BE2C (cell line): ENCODE measurements around the gene UQCR11.

Experiments
- DNase-seq: peaks from one replicate; pipeline ENCODE4 v3.0.0-alpha.2; 2020
- H3K27me3 ChIP-seq: fragments of 250-450 bp; sonication (Bioruptor Pico); 2 replicates; pipeline ENCODE4 v1.5.1; 2020; ENCODE audit warnings: mild to moderate bottlenecking
- H3K36me3 ChIP-seq: fragments of 250-450 bp; sonication (Bioruptor Pico); 2 replicates; pipeline ENCODE4 v1.5.1; 2020; ENCODE audit warnings: mild to moderate bottlenecking
- H3K4me1 ChIP-seq: fragments of 250-450 bp; sonication (Bioruptor Pico); 2 replicates; pipeline ENCODE4 v1.5.1; 2020
- H3K4me3 ChIP-seq: 2 replicates; pipeline ENCODE4 v1.5.1; 2011; ENCODE audit warnings: low read depth, low read length
- H3K9me3 ChIP-seq: fragments of 250-450 bp; sonication (Bioruptor Pico); 2 replicates; pipeline ENCODE4 v1.5.1; 2020
- TF ChIP-seq, protein P1 (sequence below): IDR thresholded peaks from 2 replicates; pipeline ENCODE4 v1.5.1; 2012; ENCODE audit warnings: mild to moderate bottlenecking, low read depth, low read length

UQCR11 gene

DNA sequence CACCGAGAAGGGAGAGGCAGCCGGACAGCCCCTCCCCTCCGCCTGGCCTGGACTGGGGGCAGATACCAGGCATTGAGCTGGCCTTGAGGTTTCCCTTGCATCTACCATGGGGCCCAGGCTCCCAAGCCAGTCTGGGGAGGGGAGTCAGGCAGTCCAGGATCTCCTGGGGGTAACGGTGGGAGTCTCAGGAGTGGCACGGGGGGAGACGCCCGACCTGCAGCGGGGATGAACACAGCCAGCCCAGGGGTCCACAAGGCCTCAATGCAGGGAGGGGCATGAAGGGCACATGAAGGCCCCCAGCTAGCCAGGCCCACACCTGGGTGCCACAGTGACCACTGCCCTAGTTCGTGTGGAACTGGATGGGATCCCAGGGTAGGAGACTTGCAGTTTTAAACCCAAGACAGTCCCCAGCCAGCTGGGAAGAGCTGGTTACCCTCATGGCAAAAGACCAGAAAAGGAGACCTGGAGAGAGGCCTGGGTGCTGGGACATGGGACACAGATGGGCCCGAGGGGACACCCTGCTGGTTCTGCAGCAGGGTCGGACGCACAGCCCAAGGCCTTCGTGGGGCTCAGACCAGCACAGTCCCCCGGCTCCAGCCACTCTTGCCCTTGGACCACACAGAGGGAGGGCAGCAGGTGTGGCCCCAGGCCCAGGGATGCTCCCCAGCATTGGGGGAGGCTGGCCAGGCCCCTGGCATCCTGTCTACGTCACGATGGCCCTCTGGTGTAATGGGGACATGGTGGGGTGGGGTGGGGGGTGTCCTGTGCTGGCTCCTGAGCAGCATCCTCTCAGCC is 4.6 kb upstream of the UQCR11 start:
- H3K27me3 ChIP-seq, result no peaks in the 10 kb centered on the region
- H3K36me3 ChIP-seq, result peaks cover 29% of the 10 kb centered on the region
- DNase-seq, result no peak
- H3K9me3 ChIP-seq, result no peaks in the 10 kb centered on the region
- TF ChIP-seq, protein P1, sequence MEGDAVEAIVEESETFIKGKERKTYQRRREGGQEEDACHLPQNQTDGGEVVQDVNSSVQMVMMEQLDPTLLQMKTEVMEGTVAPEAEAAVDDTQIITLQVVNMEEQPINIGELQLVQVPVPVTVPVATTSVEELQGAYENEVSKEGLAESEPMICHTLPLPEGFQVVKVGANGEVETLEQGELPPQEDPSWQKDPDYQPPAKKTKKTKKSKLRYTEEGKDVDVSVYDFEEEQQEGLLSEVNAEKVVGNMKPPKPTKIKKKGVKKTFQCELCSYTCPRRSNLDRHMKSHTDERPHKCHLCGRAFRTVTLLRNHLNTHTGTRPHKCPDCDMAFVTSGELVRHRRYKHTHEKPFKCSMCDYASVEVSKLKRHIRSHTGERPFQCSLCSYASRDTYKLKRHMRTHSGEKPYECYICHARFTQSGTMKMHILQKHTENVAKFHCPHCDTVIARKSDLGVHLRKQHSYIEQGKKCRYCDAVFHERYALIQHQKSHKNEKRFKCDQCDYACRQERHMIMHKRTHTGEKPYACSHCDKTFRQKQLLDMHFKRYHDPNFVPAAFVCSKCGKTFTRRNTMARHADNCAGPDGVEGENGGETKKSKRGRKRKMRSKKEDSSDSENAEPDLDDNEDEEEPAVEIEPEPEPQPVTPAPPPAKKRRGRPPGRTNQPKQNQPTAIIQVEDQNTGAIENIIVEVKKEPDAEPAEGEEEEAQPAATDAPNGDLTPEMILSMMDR, result no peak
- H3K4me1 ChIP-seq, result no peaks in the 10 kb centered on the region
- H3K4me3 ChIP-seq, result no peak overlapping the region

DNA sequence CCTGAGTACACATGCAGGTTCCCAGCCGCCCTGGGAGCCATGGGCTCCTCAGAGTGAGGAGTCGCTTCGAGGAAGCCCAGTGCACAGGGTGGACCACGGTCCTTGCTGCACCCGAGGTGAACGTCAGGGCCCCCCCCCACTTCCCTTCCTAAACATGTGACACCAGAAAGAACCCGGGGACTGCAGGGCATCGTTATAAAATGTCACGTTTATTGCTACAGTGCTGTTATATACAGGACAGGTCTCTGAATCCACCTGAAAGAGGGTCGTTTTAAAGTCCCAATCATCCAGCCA is 3.8 kb upstream of the UQCR11 start:
- no peaks in the 10 kb centered on the region for H3K4me1 ChIP-seq
- no peak for DNase-seq
- H3K27me3 ChIP-seq, result no peaks in the 10 kb centered on the region
- H3K4me3 ChIP-seq, result no peak overlapping the region
- H3K36me3 ChIP-seq, result peaks cover 21% of the 10 kb centered on the region
- TF ChIP-seq, protein P1, result no peak
- no peaks in the 10 kb centered on the region for H3K9me3 ChIP-seq

DNA sequence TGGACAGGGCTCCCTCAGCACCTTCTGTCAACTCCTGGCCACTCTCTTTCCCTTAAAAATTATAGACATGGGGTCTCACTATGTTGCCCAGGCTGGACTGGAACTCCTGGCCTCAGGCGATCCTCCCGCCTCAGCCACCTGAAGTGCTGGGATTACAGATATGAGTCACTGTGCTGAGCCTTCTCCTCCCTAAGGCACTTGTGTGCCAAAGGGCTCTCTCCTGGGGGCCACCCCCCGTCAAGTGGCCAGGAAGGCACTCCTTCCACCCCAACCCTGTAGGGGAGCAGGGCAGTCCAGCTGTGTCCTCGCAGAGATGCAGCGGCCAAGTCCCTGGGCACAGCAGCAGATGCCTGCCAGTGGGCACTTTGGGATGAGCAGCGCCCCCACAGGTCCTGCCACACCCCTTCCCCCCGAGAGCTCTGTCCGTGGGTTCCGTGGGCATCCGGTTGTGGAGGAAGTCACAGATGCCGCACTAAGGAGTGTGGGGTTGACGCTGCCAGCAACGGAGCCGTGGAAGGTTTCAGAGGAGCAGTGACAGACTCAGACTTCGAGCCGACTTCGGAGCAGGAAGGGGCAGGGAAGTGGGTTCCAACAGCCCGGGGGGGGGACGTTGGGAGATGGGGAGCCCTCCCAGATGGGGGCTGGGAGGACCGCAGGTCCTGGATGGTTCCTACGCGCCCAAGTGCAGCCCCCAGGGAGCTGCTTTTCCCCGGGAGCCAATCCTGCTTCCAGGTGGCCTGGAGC is 3.3 kb upstream of the UQCR11 start:
- TF ChIP-seq, protein P1, result no peak
- no peaks in the 10 kb centered on the region for H3K9me3 ChIP-seq
- peaks cover 19% of the 10 kb centered on the region for H3K36me3 ChIP-seq
- H3K4me1 ChIP-seq, result no peaks in the 10 kb centered on the region
- no peaks in the 10 kb centered on the region for H3K27me3 ChIP-seq
- DNase-seq, result peak; percentile 45
- no peak overlapping the region for H3K4me3 ChIP-seq

DNA sequence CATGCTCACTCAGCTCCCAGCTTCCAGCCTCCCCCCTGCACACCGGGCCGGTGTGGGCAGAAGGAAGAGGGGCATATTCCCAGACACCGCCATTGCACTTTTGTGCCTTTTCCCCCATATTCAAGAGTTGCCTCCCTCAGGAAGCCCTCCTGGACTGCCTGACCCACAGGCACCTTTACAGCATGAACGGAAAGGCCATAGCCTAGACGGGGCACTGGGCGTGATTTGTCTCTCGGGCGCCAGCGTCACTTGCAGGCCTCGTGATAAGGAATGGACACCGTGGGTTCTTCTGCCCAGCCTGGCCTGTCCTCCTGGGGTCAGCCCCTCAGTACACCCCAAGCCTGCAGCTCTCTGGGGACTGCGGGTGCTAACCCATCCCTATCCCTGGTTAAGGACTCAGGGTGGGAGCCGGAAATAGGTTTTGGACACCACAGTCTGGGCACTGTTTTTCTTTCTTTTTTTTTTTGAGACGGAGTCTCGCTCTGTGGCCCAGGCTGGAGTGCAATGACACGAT is 933 bp upstream of the UQCR11 start:
- H3K27me3 ChIP-seq, result no peaks in the 10 kb centered on the region
- peaks cover 14% of the 10 kb centered on the region for H3K36me3 ChIP-seq
- DNase-seq, result no peak
- H3K4me1 ChIP-seq, result no peaks in the 10 kb centered on the region
- TF ChIP-seq, protein P1, result no peak
- peak overlapping the region; percentile 66 for H3K4me3 ChIP-seq
- H3K9me3 ChIP-seq, result no peaks in the 10 kb centered on the region

DNA sequence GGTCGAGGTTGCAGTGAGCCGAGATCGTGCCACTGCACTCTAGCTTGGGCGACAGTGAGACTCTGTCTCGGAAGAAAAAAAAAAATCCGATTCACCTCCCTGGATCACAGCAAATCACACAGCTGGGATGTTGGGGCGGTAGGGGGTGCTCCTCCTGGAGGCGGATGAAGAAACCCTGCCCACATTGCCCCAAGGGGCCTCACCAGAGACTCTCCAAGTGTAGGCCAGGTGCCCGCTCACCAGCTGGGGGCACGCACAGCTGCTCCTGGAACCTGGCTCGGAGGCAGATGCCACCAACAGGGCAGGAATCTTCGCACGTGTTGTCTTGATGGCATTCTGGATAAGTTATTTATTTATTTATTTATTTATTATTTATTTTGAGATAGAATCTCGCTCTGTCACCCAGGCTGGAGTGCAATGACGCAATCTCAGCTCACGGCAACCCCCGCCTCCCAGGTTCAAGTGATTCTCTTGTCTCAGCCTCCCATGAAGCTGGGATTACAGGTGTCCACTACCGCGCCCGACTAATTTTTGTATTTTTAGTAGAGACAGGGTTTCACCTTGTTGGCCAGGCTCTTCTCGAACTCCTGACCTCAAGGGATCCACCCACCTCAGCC is 3.1 kb downstream of the UQCR11 start:
- Histone ChIP-seq H3K27me3 (no peaks in the 10 kb centered on the region), H3K4me1 (no peaks in the 10 kb centered on the region), H3K9me3 (no peaks in the 10 kb centered on the region), H3K36me3 (peaks cover 35% of the 10 kb centered on the region), H3K4me3 (no peak overlapping the region)
- DNase-seq, result no peak
- TF ChIP-seq, protein P1, result no peak
